ENCODE data around the gene SOX14. TPM values are rescaled to one million over a fixed set of nuclear protein-coding genes. Genes with fewer than 3 reads are reported as not detected.

SOX14 gene
- polyA plus RNA-seq, 3 donors, result not detected

DNA sequence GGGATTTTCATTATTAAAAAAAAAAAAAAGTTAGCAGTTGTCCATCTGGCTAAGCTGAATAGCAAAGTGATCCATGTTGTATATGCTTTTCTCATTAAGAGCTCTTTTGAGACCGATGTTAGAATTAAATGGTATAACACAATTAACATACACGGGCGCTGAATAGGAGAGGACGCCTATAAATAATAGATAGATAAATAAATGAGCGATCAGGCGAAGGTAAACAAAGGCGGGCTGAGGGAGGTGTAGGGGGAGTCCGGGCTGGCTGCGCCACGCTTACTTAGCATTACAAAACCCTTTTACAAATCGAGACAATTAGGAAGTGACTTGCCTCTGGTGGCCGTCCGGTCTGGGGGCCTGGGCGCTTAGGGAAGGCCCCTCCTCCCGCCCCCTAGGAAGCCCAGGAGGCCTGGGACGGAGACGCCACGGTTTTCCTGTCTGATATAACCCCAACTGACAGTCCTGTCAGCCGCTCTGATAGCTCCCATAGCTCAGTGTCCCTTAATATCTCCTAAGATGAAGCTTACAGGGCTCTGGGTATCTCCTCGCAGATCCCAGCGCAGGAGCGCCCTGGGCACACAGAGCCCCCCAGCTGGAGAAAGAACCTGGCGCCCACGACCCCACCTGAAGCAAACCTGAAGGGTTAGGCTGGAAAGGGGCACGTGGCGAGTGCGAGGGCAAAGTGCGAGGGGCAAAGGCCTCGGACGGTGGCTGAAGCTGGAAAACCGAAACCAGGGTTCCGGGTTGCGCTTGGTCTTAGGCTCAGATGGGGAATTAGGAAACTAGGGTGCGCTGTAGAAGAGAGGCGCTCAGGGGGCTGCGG lies 3.6 kb downstream of the SOX14 start:
- no peak for DNase-seq (ENCODE audit: low read depth in 3 of 3, low spot score in 2 of 3)

DNA sequence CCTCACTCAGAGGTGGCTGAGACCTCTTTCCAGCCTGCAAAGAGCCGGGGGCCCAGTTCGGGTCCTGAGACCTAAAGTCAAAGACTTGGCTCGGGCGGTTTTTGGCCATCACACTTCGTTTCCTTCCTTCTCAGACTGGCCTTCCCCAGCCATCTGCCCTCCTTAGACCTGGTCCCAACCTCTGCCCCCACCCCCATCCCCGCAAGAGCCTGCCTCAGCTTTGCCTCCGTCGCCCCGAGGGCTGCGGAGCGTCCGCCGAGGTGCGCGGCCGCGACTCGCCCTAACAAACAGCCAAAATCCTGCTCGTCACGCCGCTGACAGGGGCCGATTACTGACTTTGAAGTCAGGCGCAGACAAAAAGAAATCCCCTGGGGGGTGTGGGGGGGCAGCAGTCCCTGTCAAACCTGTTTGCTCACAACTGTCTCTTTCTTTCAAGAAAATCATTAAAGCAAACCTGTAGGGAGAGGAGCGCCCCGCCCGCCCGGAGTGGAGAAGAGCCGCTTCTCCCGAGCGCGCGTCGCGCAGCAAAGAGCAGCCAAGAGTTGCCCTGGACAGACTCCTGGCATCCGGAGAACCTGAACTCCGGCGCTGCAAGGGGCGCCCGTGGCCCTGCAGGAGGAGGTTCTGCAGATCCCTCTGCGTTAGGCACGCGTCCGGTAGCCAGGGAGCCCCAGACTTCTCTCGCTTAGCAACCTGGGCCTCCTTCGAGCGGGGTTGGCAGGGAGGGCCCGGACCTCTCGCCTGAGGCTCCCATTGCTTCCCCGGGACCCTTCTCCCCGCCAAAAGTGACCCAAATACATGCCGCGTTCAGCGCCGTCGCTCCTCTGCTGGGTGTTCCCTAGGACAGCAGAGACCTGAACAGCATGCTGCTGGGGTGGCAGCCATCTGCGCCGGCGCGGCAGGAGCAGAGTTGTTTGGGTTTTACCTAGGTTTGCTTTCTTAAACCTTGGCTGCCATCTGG lies 4.5 kb downstream of the SOX14 start:
- DNase-seq (ENCODE audit: low read depth in 3 of 3, low spot score in 2 of 3), result no peak

DNA sequence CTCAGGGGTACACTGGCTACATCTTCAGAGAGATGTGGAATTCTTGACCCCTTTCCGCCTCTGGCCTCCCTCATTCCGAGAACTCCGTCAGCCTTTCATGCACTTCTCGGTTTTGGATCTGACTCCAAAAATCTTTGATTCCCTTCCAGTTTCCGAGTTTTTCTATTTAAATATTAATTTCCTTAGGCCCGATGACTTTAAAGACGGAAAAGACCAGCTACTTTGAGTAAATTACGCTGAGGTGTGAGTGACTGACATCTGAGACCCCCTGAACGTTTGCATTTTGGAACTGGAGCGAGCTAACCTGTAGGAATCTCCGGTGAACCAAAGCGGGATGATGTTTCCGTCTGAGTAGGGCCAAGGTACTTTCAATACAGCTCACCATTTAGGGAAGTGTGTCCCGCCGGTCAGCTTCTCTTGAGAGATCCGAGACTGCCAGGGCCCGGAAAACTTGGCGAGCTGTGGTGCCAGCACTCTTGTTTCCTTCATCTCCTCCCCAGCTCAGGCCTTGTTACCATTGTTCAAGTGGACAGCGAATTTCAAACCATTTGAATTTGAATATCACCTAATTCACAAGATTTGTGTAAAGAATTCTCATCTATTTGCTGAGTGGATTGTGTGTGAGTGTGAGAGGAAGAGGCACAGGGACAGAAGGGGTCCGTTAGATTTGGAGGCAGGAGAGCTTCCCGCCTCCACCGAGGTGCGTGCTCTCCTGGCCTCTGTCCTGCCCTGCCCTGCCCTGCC lies 5.4 kb downstream of the SOX14 start:
- DNase-seq (ENCODE audit: low read depth in 3 of 3, low spot score in 2 of 3), result no peak

DNA sequence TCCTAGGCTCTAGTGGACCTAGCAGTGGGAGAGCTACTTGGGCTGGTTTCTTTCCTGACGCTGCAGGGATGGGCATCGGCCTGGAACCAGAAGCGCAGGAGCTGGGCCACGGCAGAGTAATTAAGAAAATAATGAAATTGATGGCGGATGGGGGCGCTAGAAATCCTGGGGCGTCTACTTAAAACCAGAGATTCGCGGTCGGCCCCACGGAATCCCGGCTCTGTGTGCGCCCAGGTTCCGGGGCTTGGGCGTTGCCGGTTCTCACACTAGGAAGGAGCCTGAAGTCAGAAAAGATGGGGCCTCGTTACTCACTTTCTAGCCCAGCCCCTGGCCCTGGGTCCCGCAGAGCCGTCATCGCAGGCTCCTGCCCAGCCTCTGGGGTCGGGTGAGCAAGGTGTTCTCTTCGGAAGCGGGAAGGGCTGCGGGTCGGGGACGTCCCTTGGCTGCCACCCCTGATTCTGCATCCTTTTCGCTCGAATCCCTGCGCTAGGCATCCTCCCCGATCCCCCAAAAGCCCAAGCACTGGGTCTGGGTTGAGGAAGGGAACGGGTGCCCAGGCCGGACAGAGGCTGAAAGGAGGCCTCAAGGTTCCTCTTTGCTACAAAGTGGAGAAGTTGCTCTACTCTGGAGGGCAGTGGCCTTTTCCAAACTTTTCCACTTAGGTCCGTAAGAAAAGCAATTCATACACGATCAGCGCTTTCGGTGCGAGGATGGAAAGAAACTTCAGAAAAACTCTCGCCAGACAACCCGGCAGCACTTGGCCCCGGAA lies 6.1 kb downstream of the SOX14 start:
- no peak for DNase-seq (ENCODE audit: low read depth in 3 of 3, low spot score in 2 of 3)

DNA sequence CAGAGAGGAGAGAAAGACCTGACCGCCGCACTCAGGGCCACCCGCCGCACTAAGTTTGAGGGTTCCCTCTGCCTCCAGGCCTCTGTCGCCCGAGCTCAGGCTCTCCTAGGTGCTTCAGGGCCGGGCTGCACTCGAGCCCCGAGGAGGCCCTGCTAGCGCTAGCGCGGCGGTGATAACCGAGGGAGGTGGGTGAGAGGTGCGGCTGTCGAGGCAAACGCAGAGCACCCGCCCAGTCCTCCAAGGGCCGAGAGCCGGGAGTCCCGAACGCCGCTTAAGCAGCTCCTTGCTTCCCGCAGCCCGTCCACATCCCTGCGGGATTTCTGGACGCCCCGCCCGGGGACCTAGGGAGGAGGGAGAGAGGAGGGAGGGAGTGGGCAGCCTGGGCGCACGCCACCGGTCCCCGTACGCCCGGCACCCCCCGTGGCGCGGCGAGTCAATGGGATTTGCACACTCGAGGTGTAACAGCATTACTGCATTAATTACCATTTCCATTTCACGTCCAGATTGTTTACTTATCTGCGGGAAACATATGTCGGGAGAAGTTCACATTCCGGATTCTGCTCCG lies 6.8 kb downstream of the SOX14 start:
- DNase-seq (ENCODE audit: low read depth in 3 of 3, low spot score in 2 of 3), result no peak

DNA sequence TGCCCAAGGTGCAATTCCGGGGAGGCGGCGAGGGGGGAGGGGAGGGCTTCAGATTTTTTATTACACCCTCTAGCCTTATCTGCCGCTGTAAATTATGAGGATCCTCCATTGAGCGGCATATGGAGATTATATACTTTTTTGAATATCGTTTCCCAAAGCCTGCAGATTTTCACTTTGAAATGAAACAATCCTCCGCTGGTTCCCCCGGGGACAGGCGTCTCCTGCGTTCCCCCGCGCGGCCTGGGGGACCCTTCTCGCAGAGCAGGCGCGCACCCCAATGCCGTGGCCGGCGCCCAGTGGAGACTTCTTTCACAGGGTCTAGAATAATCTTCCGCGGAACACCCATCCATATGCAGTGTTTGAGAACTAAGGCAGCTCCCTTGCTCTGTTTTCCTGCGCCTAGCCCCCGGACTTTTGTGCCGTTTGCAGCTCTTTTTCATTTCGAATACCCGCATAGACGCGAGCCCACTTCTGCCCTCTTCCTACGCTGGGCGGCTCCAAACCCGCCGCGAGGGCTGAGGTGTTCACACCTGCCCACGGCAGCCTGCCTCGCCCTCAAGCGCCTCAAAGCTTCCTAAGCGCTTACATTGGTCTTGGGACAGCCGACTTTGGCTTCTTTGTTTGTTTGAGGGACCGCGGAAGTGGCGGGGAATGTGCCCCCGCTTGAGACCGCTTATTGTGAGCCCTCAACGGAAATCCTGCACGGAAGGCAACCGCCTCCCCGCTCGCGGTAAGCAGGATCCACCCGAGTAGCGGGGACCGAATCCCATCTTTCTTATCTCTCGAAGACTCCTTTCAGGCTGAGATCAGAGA lies 7.5 kb downstream of the SOX14 start:
- DNase-seq (ENCODE audit: low read depth in 3 of 3, low spot score in 2 of 3), result no peak

DNA sequence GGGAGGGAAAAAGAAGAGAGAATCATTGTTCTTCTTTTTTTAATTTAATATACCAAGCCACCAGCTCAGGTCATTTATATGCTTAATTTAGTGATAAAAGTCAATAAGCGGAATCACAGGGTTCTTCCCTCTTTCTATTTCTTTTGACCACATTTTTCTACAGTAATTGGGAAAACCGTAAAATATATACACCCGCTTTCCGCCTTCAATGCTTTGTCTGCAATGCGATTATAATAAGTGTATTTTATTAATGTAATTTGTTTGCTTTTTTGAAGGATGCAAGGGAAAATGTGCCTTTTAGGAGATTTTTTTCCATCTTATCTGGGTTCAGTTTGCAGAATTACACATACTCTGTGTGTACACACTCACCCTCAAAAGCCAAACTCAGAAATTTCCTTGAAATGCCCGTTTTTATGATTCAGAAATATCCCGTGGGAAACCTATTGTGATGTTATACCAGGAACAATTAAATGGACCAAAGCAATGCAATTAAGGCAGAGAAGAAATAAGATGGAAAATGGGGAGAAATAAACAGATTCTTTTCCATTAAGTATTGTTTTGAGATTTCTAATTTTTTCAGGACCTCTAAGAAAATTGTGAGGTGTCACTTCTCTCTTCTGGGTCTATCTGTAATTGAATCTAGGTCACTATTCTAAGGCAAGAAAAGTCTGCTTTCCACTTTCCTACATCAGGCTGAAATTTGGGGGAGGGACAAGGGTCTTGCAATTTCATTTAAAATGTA lies 8.3 kb downstream of the SOX14 start:
- DNase-seq (ENCODE audit: low read depth in 3 of 3, low spot score in 2 of 3), result no peak

DNA sequence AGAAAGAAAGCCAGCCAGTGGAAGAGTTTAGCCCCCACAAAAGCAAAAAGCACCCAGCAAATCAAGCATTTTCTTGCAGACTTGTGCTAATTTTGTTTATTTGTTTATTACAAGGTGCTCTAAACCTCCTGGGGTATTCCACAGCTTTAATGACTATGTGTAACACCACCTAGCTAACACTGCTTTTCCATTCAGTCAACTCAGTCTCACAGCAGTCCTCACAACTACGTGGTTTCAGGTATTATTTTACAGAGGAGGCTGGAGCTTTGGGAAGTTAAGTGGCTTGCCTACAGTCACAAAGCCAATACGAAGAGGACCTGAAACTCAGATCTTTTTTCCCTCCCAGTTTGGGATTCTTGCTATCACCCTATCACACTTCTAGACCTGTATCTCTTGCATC lies 14.8 kb downstream of the SOX14 start:
- DNase-seq (ENCODE audit: low read depth in 3 of 3, low spot score in 2 of 3), result no peak

DNA sequence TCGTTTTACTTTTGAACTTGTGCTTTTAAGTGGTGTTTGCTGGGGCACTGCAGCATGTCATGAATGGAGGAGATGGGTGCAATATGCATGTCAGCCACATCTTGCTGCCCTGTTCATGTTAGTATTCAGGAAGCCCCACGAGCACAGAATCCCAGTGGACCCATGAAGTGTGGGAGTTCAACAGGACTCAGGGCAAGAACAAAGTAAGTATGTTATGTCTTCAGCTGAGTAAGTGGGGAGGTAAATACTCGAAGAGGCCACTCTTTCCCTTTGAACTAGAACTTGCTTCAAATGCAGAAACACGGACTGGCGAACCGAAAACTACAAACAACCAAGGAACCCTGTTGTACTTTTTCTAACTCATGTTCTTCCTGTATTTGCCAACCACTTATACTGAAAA lies 23.4 kb downstream of the SOX14 start:
- DNase-seq (ENCODE audit: low read depth in 3 of 3, low spot score in 2 of 3), result no peak

DNA sequence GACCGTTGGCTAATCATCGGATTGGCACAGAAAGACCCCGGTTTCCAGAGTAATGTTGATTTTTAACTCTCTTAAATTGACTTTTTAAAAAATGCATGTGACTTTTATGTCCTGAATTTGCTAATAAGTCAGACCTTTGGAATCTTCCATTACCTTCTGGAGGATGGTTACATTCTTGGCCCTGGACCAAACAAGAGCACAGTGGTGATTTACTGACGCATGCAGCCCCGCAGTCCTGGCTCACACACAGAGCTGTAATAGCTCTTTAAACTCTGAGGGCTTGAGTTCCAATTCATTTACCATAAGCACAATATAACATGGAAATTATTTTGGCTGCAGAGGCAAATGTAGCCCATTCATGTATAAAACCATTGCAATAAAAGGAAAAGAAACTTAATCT lies 25.1 kb downstream of the SOX14 start:
- no peak for DNase-seq (ENCODE audit: low read depth in 3 of 3, low spot score in 2 of 3)

DNA sequence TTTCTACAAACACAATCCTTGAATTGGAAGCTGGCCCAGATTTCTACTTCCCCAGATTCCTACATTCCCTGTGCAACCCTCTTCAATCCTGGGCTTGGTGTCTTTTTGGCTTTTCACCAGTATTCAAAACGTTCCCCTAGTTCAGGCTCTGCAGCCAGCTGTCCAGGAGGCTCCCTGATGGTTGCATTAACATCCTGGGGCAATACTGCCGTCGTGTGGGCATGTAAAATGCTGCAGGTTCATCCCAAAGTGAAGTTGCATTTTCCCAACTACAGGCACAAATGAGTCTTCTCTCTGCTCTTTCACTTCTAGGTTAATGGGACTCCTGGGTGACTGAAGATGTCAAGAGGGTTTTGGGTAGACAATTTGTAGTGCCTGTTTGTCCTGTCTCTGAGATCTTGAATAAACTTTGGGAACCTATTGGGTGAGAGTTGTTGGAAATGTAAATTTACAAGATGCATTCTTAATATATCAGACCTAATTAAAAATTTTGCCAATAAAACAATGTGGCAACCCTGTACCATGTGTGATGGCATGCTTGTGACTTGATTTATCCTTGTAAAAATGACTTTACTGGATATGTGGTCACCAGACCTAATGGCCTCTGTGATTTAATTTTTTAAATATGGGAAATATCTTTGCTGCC lies 28.6 kb downstream of the SOX14 start:
- no peak for DNase-seq (ENCODE audit: low read depth in 3 of 3, low spot score in 2 of 3)

DNA sequence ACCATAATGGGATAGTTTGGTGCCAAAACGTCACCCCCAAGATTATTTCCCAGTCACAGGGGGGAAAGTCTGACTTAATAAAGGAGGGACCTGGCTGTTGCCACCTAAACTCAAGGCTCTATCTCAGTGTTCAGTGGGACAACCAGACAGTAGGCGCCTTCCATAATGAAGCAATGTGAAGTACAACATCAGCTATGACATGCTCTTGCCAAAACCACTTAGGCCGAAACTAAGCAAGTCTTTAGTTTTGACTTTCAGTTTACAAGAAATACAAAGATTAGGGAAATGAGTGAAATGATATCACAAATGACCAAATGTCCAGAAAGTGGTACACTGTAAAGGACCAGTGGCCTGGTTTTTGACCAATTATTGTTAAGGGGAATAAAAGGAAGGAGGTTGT lies 32.9 kb downstream of the SOX14 start:
- DNase-seq (ENCODE audit: low read depth in 3 of 3, low spot score in 2 of 3), result no peak

DNA sequence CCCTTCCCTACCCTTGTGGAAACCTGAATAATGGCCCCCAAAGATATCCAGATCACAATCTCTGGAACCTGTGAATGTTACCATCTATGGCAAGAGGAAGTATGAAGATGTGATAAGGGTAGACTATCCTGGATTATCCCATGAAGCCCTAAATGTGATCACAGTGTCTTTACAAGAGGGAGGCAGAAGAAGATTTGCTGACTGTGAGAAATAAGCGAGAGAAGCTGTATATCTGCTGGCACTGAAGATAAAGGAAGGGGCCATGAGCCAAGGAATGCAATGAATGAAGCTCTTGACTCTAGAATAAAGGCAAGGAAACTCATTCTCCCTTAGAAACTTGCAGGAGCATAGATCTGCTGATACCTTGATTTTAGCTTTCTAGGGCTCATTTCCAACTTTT lies 39.1 kb downstream of the SOX14 start:
- DNase-seq (ENCODE audit: low read depth in 3 of 3, low spot score in 2 of 3), result no peak

DNA sequence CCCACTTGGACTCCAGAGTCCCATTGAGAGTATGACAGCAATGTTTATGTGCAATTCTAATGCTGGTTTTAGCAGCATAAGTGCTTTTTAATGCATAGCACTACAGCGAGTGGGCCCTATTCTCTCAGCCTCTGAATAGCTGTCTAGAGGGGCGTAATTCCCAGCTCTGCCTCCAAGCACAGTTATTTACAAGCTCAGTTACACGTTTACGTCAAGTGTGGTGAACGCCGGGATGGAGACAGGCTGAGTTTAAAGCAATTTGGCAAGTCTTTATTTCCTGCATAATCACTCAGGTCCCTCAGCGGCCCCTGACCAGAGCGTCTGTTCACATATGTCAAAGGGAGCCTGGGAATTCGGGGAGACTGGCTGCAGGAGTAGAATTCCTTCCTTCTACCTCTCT lies 43.9 kb downstream of the SOX14 start:
- DNase-seq (ENCODE audit: low read depth in 3 of 3, low spot score in 2 of 3), result no peak

DNA sequence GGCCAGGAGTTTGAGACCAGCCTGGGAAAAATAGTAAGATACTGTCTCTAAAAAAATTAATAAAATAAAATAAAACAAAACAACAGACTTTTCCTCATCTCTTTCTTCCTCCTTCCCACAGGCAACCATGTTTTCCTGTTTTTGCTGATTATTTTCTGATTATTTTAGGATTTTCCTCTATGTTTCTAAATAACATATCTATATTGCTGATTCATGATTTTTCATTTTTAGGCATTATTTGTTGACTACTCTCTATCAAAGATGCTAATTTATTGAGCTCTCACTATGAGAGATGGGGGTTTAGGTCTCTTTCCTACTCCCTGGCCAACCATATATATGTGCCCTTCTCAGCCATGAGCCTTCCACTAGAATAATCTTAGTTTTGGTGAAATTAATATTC lies 45.4 kb downstream of the SOX14 start:
- DNase-seq (ENCODE audit: low read depth in 3 of 3, low spot score in 2 of 3), result no peak

DNA sequence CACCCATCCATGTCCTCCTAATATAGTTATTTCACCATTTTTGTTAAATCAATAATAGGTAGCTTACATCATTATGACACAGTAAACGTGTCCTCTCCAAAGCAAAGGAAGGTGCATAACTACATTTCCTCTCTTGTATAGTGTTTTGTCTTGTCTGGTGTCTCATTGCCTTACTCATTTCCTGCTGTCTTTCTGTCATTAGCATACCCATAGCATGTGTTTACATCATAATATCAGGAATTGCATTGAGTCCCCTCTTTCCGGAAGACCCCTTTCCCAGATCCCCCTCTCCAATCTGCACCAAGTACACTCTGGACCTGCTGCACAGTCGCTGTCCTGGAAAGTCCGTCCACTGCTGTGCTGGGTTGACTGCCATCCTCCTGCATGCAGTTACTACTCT lies 47.9 kb downstream of the SOX14 start:
- DNase-seq (ENCODE audit: low read depth in 3 of 3, low spot score in 2 of 3), result no peak

DNA sequence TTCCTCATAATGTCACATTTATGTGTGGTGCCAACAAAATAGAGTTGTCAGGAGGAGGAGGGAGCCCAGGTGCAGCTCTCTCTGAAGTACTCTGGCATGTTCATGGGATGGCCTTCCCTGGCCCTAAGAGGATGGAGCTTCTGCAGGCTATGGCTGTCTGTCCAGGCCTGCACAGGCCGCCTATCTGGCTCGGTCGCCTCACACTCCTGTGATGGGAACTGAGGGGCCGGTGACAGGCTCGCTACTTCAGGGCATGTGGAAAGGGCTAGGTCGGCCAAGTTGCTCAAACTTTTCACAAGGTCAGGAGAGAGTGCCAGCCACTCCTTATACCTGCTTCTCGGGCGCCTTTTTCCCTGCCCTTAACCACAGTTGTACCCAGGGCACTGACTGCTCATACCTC lies 51.1 kb downstream of the SOX14 start:
- DNase-seq (ENCODE audit: low read depth in 3 of 3, low spot score in 2 of 3), result no peak
